Prostate gland (tissue), 2 donors: ENCODE data around the gene ZBTB16.

Experiments used
- POLR2A ChIP-seq: fragments of 450-650 bp; IDR thresholded peaks from one replicate; pipeline ENCODE4 v1.6.1; 2016; ENCODE audit warnings: antibody characterized with exemption, mild to moderate bottlenecking
- TF ChIP-seq, protein P1 (sequence below), 4 experiments: fragments of 200-600 bp in 2 of 4; fragments of 450-650 bp in 2 of 4; sonication (generic) in 2 of 4; IDR thresholded peaks; 1 replicate in 3 of 4; 2 replicates in 1 of 4; pipeline ENCODE4 v1.5.1; 2016 to 2019; ENCODE audit warnings: antibody characterized with exemption in 4 of 4, mild to moderate bottlenecking in 2 of 4, moderate library complexity in 2 of 4

DNA sequence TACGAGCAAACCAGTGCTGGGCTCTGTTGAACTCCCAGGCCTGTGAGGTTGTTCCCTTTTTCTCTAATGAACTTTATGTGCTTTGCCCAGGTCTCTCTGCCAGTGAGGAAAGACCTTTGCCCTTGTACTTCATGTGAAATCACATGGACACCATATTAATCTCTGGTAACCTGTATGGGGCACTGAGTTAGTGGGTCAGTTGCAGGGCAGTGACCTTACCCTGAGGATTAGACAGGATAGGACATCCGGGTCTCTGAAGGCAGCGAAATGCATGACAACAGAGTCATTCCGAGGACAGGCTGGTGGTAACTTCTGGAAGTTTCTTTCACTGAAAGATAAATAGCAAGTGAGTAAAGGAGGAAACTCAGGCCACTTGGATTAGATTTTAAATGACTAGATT, 93.7 kb downstream of the ZBTB16 start:
- TF ChIP-seq POLR2A: no peak
- TF ChIP-seq, protein P1, sequence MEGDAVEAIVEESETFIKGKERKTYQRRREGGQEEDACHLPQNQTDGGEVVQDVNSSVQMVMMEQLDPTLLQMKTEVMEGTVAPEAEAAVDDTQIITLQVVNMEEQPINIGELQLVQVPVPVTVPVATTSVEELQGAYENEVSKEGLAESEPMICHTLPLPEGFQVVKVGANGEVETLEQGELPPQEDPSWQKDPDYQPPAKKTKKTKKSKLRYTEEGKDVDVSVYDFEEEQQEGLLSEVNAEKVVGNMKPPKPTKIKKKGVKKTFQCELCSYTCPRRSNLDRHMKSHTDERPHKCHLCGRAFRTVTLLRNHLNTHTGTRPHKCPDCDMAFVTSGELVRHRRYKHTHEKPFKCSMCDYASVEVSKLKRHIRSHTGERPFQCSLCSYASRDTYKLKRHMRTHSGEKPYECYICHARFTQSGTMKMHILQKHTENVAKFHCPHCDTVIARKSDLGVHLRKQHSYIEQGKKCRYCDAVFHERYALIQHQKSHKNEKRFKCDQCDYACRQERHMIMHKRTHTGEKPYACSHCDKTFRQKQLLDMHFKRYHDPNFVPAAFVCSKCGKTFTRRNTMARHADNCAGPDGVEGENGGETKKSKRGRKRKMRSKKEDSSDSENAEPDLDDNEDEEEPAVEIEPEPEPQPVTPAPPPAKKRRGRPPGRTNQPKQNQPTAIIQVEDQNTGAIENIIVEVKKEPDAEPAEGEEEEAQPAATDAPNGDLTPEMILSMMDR (IDR thresholded peaks at IDR 0.05): no peak
